Hepatocyte (in vitro differentiated cells): ENCODE results near the gene TSPAN8. TPM values are rescaled to one million over a fixed set of nuclear protein-coding genes. Genes with fewer than 3 reads are reported as not detected.

ENCODE experiments used
- DNase-seq: peaks from one replicate; pipeline ENCODE4 v3.0.0-alpha.2; 2016; ENCODE audit warnings: low spot score
- H2AFZ ChIP-seq: fragments of 200-600 bp; sonication (generic); 2 replicates; pipeline ENCODE4 v1.6.0; 2016; ENCODE audit warnings: antibody characterized with exemption, mild to moderate bottlenecking
- H3K27ac ChIP-seq: fragments of 200-600 bp; sonication (generic); 2 replicates; pipeline ENCODE4 v1.5.1; 2016; ENCODE audit warnings: mild to moderate bottlenecking
- H3K27me3 ChIP-seq: fragments of 200-600 bp; sonication (generic); 2 replicates; pipeline ENCODE4 v1.6.1; 2016
- H3K36me3 ChIP-seq: fragments of 200-600 bp; sonication (generic); replicated peaks from 2 replicates; pipeline ENCODE4 v1.5.1; 2016; ENCODE audit warnings: low read depth; ENCODE audit not compliant: insufficient read depth
- H3K4me1 ChIP-seq: fragments of 200-600 bp; sonication (generic); 2 replicates; pipeline ENCODE4 v1.5.1; 2016; ENCODE audit warnings: mild to moderate bottlenecking, moderate library complexity; ENCODE audit not compliant: insufficient read depth
- H3K4me2 ChIP-seq: fragments of 200-600 bp; sonication (generic); 2 replicates; pipeline ENCODE4 v1.6.0; 2016
- H3K4me3 ChIP-seq: fragments of 200-600 bp; sonication (generic); 2 replicates; pipeline ENCODE4 v1.5.1; 2016; ENCODE audit warnings: mild to moderate bottlenecking
- H3K79me2 ChIP-seq: fragments of 200-600 bp; sonication (generic); 2 replicates; pipeline ENCODE4 v1.6.0; 2017; ENCODE audit warnings: mild to moderate bottlenecking
- H3K9me2 ChIP-seq: fragments of 200-600 bp; sonication (generic); replicated peaks from 2 replicates; pipeline ENCODE4 v1.6.0; 2017; ENCODE audit warnings: mild to moderate bottlenecking; ENCODE audit not compliant: insufficient read depth
- H3K9me3 ChIP-seq: fragments of 200-600 bp; sonication (generic); 2 replicates; pipeline ENCODE4 v1.5.1; 2016; ENCODE audit warnings: low read depth, mild to moderate bottlenecking
- H4K20me1 ChIP-seq: fragments of 200-600 bp; sonication (generic); 2 replicates; pipeline ENCODE4 v1.6.0; 2016; ENCODE audit warnings: mild to moderate bottlenecking; ENCODE audit not compliant: insufficient read depth, poor library complexity, severe bottlenecking
- CTCF ChIP-seq: fragments of 200-600 bp; sonication (generic); IDR thresholded peaks from 2 replicates; pipeline ENCODE4 v1.5.1; 2016; ENCODE audit warnings: antibody characterized with exemption, mild to moderate bottlenecking; ENCODE audit not compliant: poor library complexity
- EZH2 ChIP-seq: fragments of 200-600 bp; sonication (generic); IDR thresholded peaks from 2 replicates; pipeline ENCODE4 v1.6.1; 2016; ENCODE audit warnings: antibody characterized with exemption, mild to moderate bottlenecking, borderline replicate concordance
- EZH2phosphoT487 ChIP-seq: fragments of 200-600 bp; sonication (generic); IDR thresholded peaks from one replicate; pipeline ENCODE4 v1.6.1; 2018; ENCODE audit warnings: antibody characterized with exemption, mild to moderate bottlenecking, low read depth, moderate library complexity; ENCODE audit not compliant: unreplicated experiment, severe bottlenecking
- WGBS: methylation state at CpG from one replicate; pipeline ENCODE4 v1.1.6; 2016; ENCODE audit warnings: low lambda C conversion rate; ENCODE audit errors: missing lambda C conversion rate; 5-methylcytosine and 5-hydroxymethylcytosine counted together
- polyA plus RNA-seq: library from polyadenylated mRNA; unstranded; fragments of >200 nt; fragmentation: Nextera tagmentation; extraction: Ambion mirVana; gene quantifications from 2 replicates; pipeline ENCODE4 v1.2.1, GENCODE V29; 2016
- total RNA-seq: library from RNA; depleted of rRNA; stranded (reverse); fragments of >200 nt; gene quantifications from 2 replicates; pipeline ENCODE4 v1.2.3, GENCODE V29; 2014

Gene TSPAN8
- total and polyA plus RNA-seq, 2 experiments from 2014 or later, result 312 to 639 TPM

GRCh38 chr12:71107936-71108335 lies 49.9 kb downstream of the TSPAN8 start:
- H3K4me3 ChIP-seq, result no peak overlapping the region
- DNase-seq, result no peak
- no peak overlapping the region for H3K4me2 ChIP-seq
- H3K9me2 ChIP-seq, result no peaks in the 10 kb centered on the region
- H3K79me2 ChIP-seq, result no peaks in the 10 kb centered on the region
- no peaks in the 10 kb centered on the region for H3K9me3 ChIP-seq
- H3K36me3 ChIP-seq, result no peaks in the 10 kb centered on the region
- no peaks in the 10 kb centered on the region for H3K4me1 ChIP-seq
- H4K20me1 ChIP-seq, result no peaks in the 10 kb centered on the region
- no peak overlapping the region for H2AFZ ChIP-seq
- no peak for TF ChIP-seq EZH2
- TF ChIP-seq EZH2phosphoT487, result no peak
- no peak for TF ChIP-seq CTCF
- H3K27me3 ChIP-seq, result no peaks in the 10 kb centered on the region
- 95% methylated on average over 1 of the region's 1 CpG for WGBS
- H3K27ac ChIP-seq, result no peak overlapping the region

- Histone ChIP-seq H3K27me3 (no peaks in the 10 kb centered on the region), H3K4me1 (no peaks in the 10 kb centered on the region), H3K79me2 (no peaks in the 10 kb centered on the region), H3K4me3 (no peak overlapping the region), H3K4me2 (no peak overlapping the region), H2AFZ (no peak overlapping the region), H3K9me3 (no peaks in the 10 kb centered on the region), H3K27ac (no peak overlapping the region), H4K20me1 (no peaks in the 10 kb centered on the region), H3K36me3 (no peaks in the 10 kb centered on the region), H3K9me2 (no peaks in the 10 kb centered on the region)
- TF ChIP-seq EZH2 (no peak), CTCF (no peak)
- no peak for DNase-seq
Observed at GRCh38 chr12:71105956-71106355, 51.8 kb downstream of the TSPAN8 start.

GRCh38 chr12:71092290-71092689 lies 65.5 kb downstream of the TSPAN8 start:
- Histone ChIP-seq H3K79me2 (no peaks in the 10 kb centered on the region), H4K20me1 (no peaks in the 10 kb centered on the region), H3K27me3 (no peaks in the 10 kb centered on the region), H3K4me3 (no peak overlapping the region), H2AFZ (no peak overlapping the region), H3K4me1 (no peaks in the 10 kb centered on the region), H3K27ac (no peak overlapping the region), H3K9me2 (no peaks in the 10 kb centered on the region), H3K4me2 (no peak overlapping the region), H3K36me3 (no peaks in the 10 kb centered on the region), H3K9me3 (no peaks in the 10 kb centered on the region)
- DNase-seq, result no peak
- no peak for TF ChIP-seq CTCF
- TF ChIP-seq EZH2phosphoT487, result no peak
- TF ChIP-seq EZH2, result no peak
- 47% methylated on average over 2 of the region's 2 CpGs for WGBS

GRCh38 chr12:71090971-71091370 lies 66.8 kb downstream of the TSPAN8 start:
- DNase-seq, result no peak
- Histone ChIP-seq H3K9me3 (no peaks in the 10 kb centered on the region), H3K4me1 (no peaks in the 10 kb centered on the region), H3K79me2 (no peaks in the 10 kb centered on the region), H4K20me1 (no peaks in the 10 kb centered on the region), H3K27ac (no peak overlapping the region), H3K27me3 (no peaks in the 10 kb centered on the region), H3K36me3 (no peaks in the 10 kb centered on the region), H3K4me2 (no peak overlapping the region), H3K4me3 (no peak overlapping the region), H2AFZ (no peak overlapping the region), H3K9me2 (no peaks in the 10 kb centered on the region)
- 81% methylated on average over 1 of the region's 1 CpG for WGBS
- no peak for TF ChIP-seq EZH2
- no peak for TF ChIP-seq EZH2phosphoT487
- TF ChIP-seq CTCF, result no peak
